H9 (cell line): Measurements from ENCODE around the gene ACOXL. TPM values are rescaled to one million over a fixed set of nuclear protein-coding genes. Genes with fewer than 3 reads are reported as not detected.

Experiments used
- DNase-seq: peaks from one replicate; pipeline ENCODE4 v3.0.0-alpha.2; 2017
- H2AFZ ChIP-seq: one replicate; pipeline ENCODE4 v1.6.1; 2013; ENCODE audit warnings: mild to moderate bottlenecking, low read length, control low read depth, moderate library complexity
- H2AK5ac ChIP-seq: 2 replicates; pipeline ENCODE4 v1.6.1; 2013; ENCODE audit warnings: low read length, control low read depth, mixed read lengths; ENCODE audit not compliant: insufficient read length
- H2BK120ac ChIP-seq: one replicate; pipeline ENCODE4 v1.6.1; 2013; ENCODE audit warnings: low read depth, mild to moderate bottlenecking, low read length, control low read depth, inconsistent platforms; ENCODE audit not compliant: poor library complexity, severe bottlenecking
- H2BK12ac ChIP-seq: 2 replicates; pipeline ENCODE4 v1.6.1; 2013; ENCODE audit warnings: low read length, control low read depth, mixed read lengths, low read depth; ENCODE audit not compliant: insufficient read length
- H2BK15ac ChIP-seq: 2 replicates; pipeline ENCODE4 v1.6.1; 2013; ENCODE audit warnings: low read depth, low read length, control low read depth
- H2BK20ac ChIP-seq: one replicate; pipeline ENCODE4 v1.6.1; 2013; ENCODE audit warnings: low read depth, mild to moderate bottlenecking, low read length, control low read depth, inconsistent platforms; ENCODE audit not compliant: poor library complexity, severe bottlenecking
- H2BK5ac ChIP-seq: 2 replicates; pipeline ENCODE4 v1.6.1; 2013; ENCODE audit warnings: low read length, control low read depth, mixed read lengths; ENCODE audit not compliant: insufficient read length
- H3K14ac ChIP-seq: 2 replicates; pipeline ENCODE4 v1.6.1; 2013; ENCODE audit warnings: low read length, control low read depth; ENCODE audit not compliant: insufficient read depth
- H3K18ac ChIP-seq: 2 replicates; pipeline ENCODE4 v1.6.1; 2013; ENCODE audit warnings: low read depth, mild to moderate bottlenecking, mixed read lengths, low read length, control low read depth; ENCODE audit not compliant: insufficient read length
- H3K23ac ChIP-seq: 2 replicates; pipeline ENCODE4 v1.6.1; 2013; ENCODE audit warnings: low read length, control low read depth, mixed read lengths, low read depth; ENCODE audit not compliant: insufficient read length
- H3K23me2 ChIP-seq: 2 replicates; pipeline ENCODE4 v1.6.1; 2013; ENCODE audit warnings: low read depth, mild to moderate bottlenecking, mixed read lengths, low read length, control low read depth; ENCODE audit not compliant: insufficient read length, poor library complexity, severe bottlenecking
- H3K27ac ChIP-seq: 2 replicates; pipeline ENCODE4 v1.5.1; 2013; ENCODE audit warnings: low read length, control low read depth, mixed read lengths, low read depth; ENCODE audit not compliant: insufficient read length
- H3K27me3 ChIP-seq: 2 replicates; pipeline ENCODE4 v1.6.1; 2013; ENCODE audit warnings: low read length, control low read depth, inconsistent platforms; ENCODE audit not compliant: insufficient read depth
- H3K4ac ChIP-seq: 2 replicates; pipeline ENCODE4 v1.6.1; 2013; ENCODE audit warnings: low read depth, mild to moderate bottlenecking, control low read depth, inconsistent platforms, low read length, moderate library complexity
- H3K4me1 ChIP-seq: 2 replicates; pipeline ENCODE4 v1.6.1; 2013; ENCODE audit warnings: low read length, control low read depth, inconsistent platforms; ENCODE audit not compliant: insufficient read depth
- H3K4me2 ChIP-seq: 2 replicates; pipeline ENCODE4 v1.6.1; 2013; ENCODE audit warnings: low read length, control low read depth, mixed read lengths; ENCODE audit not compliant: insufficient read length, insufficient read depth
- H3K56ac ChIP-seq: 2 replicates; pipeline ENCODE4 v1.6.1; 2013; ENCODE audit warnings: low read depth, mild to moderate bottlenecking, mixed read lengths, low read length, control low read depth; ENCODE audit not compliant: insufficient read length
- H3K79me1 ChIP-seq: 2 replicates; pipeline ENCODE4 v1.6.1; 2013; ENCODE audit warnings: low read depth, mild to moderate bottlenecking, moderate library complexity, low read length, control low read depth, inconsistent platforms; ENCODE audit not compliant: insufficient read depth, poor library complexity, severe bottlenecking
- H3K79me2 ChIP-seq: 2 replicates; pipeline ENCODE4 v1.6.1; 2013; ENCODE audit warnings: low read length, control low read depth, inconsistent platforms; ENCODE audit not compliant: insufficient read depth
- H3K9ac ChIP-seq: 2 replicates; pipeline ENCODE4 v1.6.1; 2013; ENCODE audit warnings: low read length, control low read depth, mixed read lengths; ENCODE audit not compliant: insufficient read length; ENCODE audit errors: extremely low read depth
- H3K9me3 ChIP-seq: one replicate; pipeline ENCODE4 v1.6.1; 2013; ENCODE audit warnings: low read depth, low read length, inconsistent platforms; ENCODE audit not compliant: control insufficient read depth
- H3T11ph ChIP-seq: one replicate; pipeline ENCODE4 v1.6.1; 2013; ENCODE audit warnings: mild to moderate bottlenecking, low read length, control low read depth, inconsistent platforms
- H4K20me1 ChIP-seq: one replicate; pipeline ENCODE4 v1.6.1; 2013; ENCODE audit not compliant: control insufficient read depth, insufficient read length, insufficient read depth
- H4K5ac ChIP-seq: 2 replicates; pipeline ENCODE4 v1.6.1; 2013; ENCODE audit warnings: low read depth, mild to moderate bottlenecking, mixed read lengths, low read length, control low read depth; ENCODE audit not compliant: insufficient read length
- H4K8ac ChIP-seq: replicated peaks from 2 replicates; pipeline ENCODE4 v1.6.1; 2013; ENCODE audit warnings: low read length, control low read depth, mixed read lengths, low read depth; ENCODE audit not compliant: insufficient read length
- H4K91ac ChIP-seq: 2 replicates; pipeline ENCODE4 v1.6.1; 2013; ENCODE audit warnings: low read depth, mild to moderate bottlenecking, moderate library complexity, mixed read lengths, low read length, control low read depth; ENCODE audit not compliant: insufficient read length
- H3K27ac Mint-ChIP-seq, 3 experiments: 2 replicates in 2 of 3; 3 replicates in 1 of 3; pipeline ENCODE4 v1.8.0; 2020 to 2021; ENCODE audit warnings: mixed read lengths in 3 of 3, mild to moderate bottlenecking in 1 of 3, moderate library complexity in 1 of 3
- H3K27me3 Mint-ChIP-seq: 2 replicates; pipeline ENCODE4 v1.8.0; 2021; ENCODE audit warnings: low read depth, mild to moderate bottlenecking, moderate library complexity, mixed read lengths
- H3K36me3 Mint-ChIP-seq, 3 experiments: 2 replicates in 2 of 3; 3 replicates in 1 of 3; pipeline ENCODE4 v1.8.0; 2020 to 2021; ENCODE audit warnings: low read depth in 3 of 3, mixed read lengths in 3 of 3; ENCODE audit not compliant: insufficient read depth in 1 of 3
- H3K4me1 Mint-ChIP-seq, 2 experiments: 2 replicates each; pipeline ENCODE4 v1.8.0; 2020; ENCODE audit warnings: mixed read lengths in 2 of 2
- H3K4me3 Mint-ChIP-seq, 2 experiments: 2 replicates in 1 of 2; 3 replicates in 1 of 2; pipeline ENCODE4 v1.8.0; 2020 to 2021; ENCODE audit warnings: mild to moderate bottlenecking in 2 of 2, mixed read lengths in 2 of 2, moderate library complexity in 1 of 2
- H3K9me3 Mint-ChIP-seq, 2 experiments: 2 replicates in 1 of 2; 3 replicates in 1 of 2; pipeline ENCODE4 v1.8.0; 2020; ENCODE audit warnings: mild to moderate bottlenecking in 2 of 2, mixed read lengths in 2 of 2, moderate library complexity in 1 of 2
- CTCF ChIP-seq: fragments of 200-600 bp; sonication (generic); conservative IDR thresholded peaks from 3 replicates; pipeline ENCODE4 v1.8.0; 2021; ENCODE audit warnings: antibody characterized with exemption, mild to moderate bottlenecking
- WGBS: extraction: QIAGEN DNeasy Blood & Tissue Kit; methylation state at CpG from one replicate; pipeline ENCODE4 v1.1.7; 2013; ENCODE audit warnings: missing lambda C conversion rate, low lambda C conversion rate, mixed read lengths; ENCODE audit not compliant: insufficient read length; ENCODE audit errors: extremely low coverage; 5-methylcytosine and 5-hydroxymethylcytosine counted together
- total RNA-seq: library from RNA; stranded (reverse); gene quantifications from 2 replicates; pipeline ENCODE4 v1.2.1, GENCODE V29; 2021

Gene ACOXL
- total RNA-seq, 1 experiment from 2014 or later: 37.6 TPM

GRCh38 chr2:111119822-111120252 is 387.5 kb downstream of the ACOXL start:
- H3K79me2 ChIP-seq: no peaks in the 10 kb centered on the region
- Mint-ChIP-seq H3K27ac (no peak overlapping the region), H3K27me3 (peaks cover 50% of the 10 kb centered on the region), H3K4me3 (peak overlapping the region; percentile 57 to 86), H3K9me3 (peaks cover 3 to 5% of the 10 kb centered on the region in 2 experiments; a peak in 4 of 5 replicates), H3K36me3 (peaks cover 3 to 12% (median 11%) of the 10 kb centered on the region in 3 experiments), H3K4me1 (peaks cover 26 to 34% of the 10 kb centered on the region in 2 experiments)
- 0 out of 2 replicates have a peak overlapping the region, but pooled peaks have one; percentile 9 for H3K14ac ChIP-seq
- H3K9me3 ChIP-seq: no peaks in the 10 kb centered on the region
- H2BK15ac ChIP-seq: no peak overlapping the region
- no peak overlapping the region for H4K8ac ChIP-seq
- peak overlapping the region; percentile 16 for H3K9ac ChIP-seq
- no peak overlapping the region for H3K23ac ChIP-seq
- no peak overlapping the region for H2BK12ac ChIP-seq
- H4K20me1 ChIP-seq: no peaks in the 10 kb centered on the region
- no peak overlapping the region for H3K4ac ChIP-seq
- H3K27me3 ChIP-seq: peaks cover 30% of the 10 kb centered on the region
- no peak overlapping the region for H3K27ac ChIP-seq
- no peak overlapping the region for H2BK20ac ChIP-seq
- DNase-seq: no peak
- H2AK5ac ChIP-seq: no peak overlapping the region
- H3K4me1 ChIP-seq: no peaks in the 10 kb centered on the region
- no peak overlapping the region for H3K56ac ChIP-seq
- no peak for TF ChIP-seq CTCF
- no peak overlapping the region for H2AFZ ChIP-seq
- no peak overlapping the region for H2BK120ac ChIP-seq
- WGBS: no CpG with 5 or more reads among the region's 27 CpGs
- H4K91ac ChIP-seq: no peak overlapping the region
- H2BK5ac ChIP-seq: no peak overlapping the region
- H3K18ac ChIP-seq: peak overlapping the region; percentile 52
- no peak overlapping the region for H4K5ac ChIP-seq
- no peak overlapping the region for H3T11ph ChIP-seq
- H3K79me1 ChIP-seq: peaks cover 4% of the 10 kb centered on the region
- peaks cover 48% of the 10 kb centered on the region for H3K23me2 ChIP-seq
- H3K4me2 ChIP-seq: peak overlapping the region; percentile 84
